Central memory CD4-positive, alpha-beta T cell (primary cell): ENCODE results near the gene CCDC102B.
"Not testable (repeated sequence)": the region's sequence is repeated elsewhere in the genome, so short reads cannot be mapped to it uniquely, and the experiment has no call there.

ENCODE experiments used
- DNase-seq: peaks from one replicate; pipeline ENCODE4 v3.0.0; 2022
- total RNA-seq, 3 experiments: gene quantifications; one replicate each; lab custom pipeline; 2026; lab: John Stamatoyannopoulos, UW

The CCDC102B gene
- 1.1 to 4.6 (median 3.7) reads per million in 3 experiments for total RNA-seq

GRCh38 chr18:68797871-68798270 lies at the start of gene CCDC102B:
CCDC102B (plus strand) TSS chr18:68798080; CDS start chr18:68836764, 38,684 bp downstream.
- no peak for DNase-seq

DNA sequence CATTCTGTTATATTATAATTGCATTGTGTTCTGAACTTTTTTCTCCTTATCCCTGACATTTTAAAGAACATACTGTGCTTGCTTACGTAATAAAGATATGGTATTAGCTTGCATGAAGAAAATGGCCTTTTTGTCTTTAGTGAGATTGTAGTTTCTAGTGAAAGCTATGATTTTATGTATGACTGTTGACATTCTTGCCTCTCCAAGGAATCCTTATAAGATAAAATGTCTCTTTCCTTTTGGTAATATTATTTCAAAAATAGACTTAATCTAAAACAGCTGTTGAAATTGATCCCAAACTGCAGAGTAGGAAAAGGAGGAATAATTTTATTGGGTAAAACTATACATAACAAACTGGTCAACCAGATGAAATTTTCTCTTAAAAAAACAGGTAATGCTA lies 40.8 kb upstream of the CCDC102B start:
- DNase-seq = no peak

GRCh38 chr18:68759308-68759707 lies 38.6 kb upstream of the CCDC102B start:
- no peak for DNase-seq

GRCh38 chr18:68763083-68763482 lies 34.8 kb upstream of the CCDC102B start:
- no peak for DNase-seq

- DNase-seq = no peak
Measured at GRCh38 chr18:68764016-68764415, 33.9 kb upstream of the CCDC102B start.

GRCh38 chr18:68766433-68766832 lies 31.4 kb upstream of the CCDC102B start:
- no peak for DNase-seq

GRCh38 chr18:68769461-68769860 lies 28.4 kb upstream of the CCDC102B start:
- DNase-seq = no peak

DNA sequence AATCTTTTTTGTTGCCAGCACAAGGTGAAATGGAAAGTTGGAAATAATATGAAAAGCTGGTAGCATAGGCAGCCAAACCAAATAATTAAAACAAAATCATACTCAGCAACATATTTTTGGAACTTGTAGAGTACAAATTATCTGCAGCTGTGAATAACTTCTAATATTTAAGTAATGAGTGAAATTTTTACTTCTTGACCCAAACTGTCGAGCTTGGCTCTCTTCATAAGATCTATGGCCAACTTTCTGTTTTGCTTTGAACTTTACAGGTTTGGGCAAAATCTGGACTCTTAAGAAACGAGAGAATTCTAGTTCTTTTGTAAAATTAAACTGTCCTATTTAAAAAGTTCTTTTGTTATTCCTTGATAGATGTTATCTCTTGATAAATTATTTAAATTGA lies 25.6 kb upstream of the CCDC102B start:
- DNase-seq = no peak

GRCh38 chr18:68778280-68778886 lies 19.5 kb upstream of the CCDC102B start:
- no peak for DNase-seq

- DNase-seq = no peak
Measured at GRCh38 chr18:68779169-68779568, 18.7 kb upstream of the CCDC102B start.

DNA sequence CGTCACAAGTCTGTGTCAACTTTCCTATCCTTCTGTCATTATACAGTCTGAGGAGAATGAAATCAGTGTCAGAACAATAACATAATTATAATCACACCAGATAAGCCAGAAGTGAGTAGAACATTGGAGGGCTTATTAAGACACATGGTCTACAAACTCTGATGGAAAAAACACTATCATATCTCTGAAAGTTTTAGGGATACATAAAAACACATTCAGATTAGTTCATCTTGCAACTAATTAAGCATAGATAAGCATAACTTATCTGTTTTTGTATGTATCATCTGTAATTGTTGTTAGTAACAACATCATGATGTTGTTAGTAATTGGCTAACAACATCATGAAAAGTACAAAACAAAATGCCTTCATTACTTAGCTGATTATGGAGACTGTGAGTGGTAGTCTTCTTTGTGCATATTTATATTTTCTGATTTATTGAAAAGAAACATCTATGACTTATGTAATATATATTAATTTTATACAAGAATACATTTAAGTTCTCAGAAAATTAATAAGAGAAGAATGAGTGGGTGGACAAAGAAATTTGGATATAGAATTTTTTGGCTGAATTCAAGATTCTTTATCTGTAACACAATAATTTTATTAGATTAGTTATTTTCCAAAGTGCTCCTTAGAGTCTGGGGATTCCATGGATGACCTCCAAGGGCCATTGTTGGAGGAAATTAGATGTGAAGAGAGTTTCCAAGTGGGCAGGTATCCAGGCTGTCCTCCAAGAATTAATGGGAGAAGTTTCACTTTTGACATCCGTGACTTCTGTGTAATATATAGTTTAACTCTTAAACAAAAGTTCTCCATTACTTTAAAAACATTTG lies 16.9 kb upstream of the CCDC102B start:
- no peak for DNase-seq

DNA sequence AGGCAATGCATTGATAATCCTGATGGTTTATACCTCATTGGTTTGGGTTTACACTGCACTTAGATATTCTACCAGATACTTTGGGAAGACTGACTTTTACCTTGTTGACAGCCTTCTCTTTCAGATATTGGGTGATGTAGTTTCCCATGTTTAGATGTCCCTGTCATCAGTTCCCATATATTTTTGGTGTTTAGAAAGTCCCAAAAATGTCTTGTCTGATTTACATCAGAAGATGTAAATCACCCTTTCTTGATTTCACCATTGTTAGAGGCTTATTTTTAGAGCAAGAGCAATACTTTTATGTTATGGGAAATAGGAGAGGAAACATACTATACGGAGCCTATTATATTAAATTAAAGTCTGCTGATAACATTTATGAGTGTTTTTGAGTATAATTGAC lies 14.4 kb upstream of the CCDC102B start:
- no peak for DNase-seq

- DNase-seq = no peak
Measured at GRCh38 chr18:68784071-68784470, 13.8 kb upstream of the CCDC102B start.

DNA sequence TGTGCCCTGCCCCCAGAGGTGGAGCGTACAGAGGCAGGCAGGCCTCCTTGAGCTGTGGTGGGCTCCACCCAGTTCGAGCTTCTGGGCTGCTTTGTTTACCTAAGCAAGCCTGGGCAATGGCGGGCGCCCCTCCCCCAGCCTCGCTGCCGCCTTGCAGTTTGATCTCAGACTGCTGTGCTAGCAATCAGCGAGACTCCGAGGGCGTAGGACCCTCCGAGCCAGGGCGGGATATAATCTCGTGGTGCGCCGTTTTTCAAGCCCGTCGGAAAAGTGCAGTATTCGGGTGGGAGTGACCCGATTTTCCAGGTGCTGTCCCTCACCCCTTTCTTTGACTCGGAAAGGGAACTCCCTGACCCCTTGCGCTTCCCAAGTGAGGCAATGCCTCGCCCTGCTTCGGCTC lies 7.6 kb upstream of the CCDC102B start:
- not testable (repeated sequence) for DNase-seq

GRCh38 chr18:68791801-68792200 lies 6.1 kb upstream of the CCDC102B start:
- no peak for DNase-seq

- no peak for DNase-seq
Measured at GRCh38 chr18:68793951-68794350, 3.9 kb upstream of the CCDC102B start.

DNA sequence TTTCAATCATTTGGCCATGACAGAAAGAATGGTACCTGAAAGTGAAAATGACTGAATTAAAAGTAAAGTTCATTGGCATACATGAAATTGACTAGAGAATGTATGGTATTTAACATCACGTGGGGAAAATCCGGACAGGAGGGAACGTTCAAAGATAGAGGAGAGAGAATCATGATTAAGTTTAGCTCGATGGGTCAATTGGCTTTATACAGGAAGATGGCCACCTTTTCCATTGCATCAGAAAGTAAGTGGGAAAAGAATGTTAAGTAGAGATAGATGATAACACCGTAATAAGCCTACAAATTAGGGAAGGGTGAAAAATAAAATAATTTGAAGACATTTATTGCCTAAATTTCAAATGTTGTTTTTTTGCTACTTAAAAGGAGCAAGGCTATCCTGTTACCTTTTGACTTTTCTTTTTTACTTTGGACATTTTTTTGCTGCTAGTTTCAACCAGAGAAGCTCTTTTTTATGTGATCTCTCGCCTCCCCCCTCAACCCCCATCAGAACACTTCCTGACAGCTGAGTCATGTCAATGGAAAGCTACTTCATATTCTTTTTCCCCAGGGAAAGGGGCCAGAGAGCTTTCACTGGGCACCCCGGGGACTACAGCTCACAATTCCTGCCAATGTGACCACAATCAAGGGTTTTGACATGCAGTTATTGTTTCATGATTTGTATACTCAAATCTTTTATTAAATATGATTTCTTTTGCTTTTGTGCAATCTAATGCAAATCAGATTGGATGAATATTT lies 767 bp upstream of the CCDC102B start:
- no peak for DNase-seq

DNA sequence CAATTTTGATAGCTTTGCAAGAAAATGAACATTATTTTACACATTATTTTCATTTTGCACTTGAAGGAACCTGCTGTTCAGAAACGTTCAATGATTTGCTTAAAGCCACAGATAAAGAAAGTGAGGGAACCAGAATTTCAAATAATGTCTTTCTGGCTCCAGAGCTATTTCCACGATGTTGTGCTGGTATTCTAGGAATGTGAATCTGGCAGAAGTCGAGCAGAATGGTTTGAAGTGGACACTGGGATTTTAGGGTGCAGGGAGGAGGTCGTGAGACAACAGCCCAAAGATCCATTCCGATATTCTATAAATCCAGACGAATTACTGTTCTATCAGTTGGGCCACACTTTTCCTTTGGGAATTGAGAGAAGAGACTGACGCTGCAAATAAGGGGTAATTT lies 2.2 kb downstream of the CCDC102B start:
- no peak for DNase-seq

DNA sequence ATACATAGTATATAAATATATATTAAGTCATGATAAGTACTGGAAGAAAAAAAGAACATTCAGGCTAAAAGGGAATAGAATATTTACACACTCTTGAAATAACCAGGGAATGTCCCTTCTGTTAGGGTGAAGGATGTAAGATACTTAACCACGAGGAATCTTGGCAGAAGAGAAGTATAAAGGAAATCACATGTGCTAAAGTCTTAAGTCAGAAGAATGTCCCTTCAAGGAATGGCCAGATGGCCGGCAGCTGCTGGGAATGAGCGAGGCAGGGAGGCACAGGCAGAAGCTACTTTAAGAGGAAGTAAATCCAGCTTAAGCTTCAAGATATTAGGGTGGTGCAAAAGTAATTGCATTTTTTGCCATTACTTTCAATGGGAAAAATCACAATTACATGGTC lies 5.5 kb downstream of the CCDC102B start:
- no peak for DNase-seq

DNA sequence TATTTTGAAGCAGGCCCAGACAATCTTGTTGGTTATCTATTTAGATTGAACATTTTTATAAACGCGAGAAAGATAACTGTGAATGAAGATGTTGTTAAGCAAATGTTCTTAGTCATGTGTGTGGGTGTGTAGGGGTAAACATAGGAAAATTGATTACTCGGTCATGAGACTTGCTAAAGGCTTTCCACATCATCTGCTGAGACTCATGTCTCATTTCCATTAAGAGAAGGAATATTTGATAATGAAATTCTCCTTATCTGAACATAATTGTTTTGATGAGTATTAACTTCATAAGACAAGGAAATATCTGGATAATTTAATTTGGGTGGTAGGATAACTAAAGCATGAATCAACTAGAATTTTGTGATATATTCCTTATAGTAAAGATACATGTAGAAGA lies 19.7 kb downstream of the CCDC102B start:
- DNase-seq = no peak

- DNase-seq = no peak
Measured at GRCh38 chr18:68818584-68818983, 20.7 kb downstream of the CCDC102B start.

GRCh38 chr18:68822926-68823325 lies 25.0 kb downstream of the CCDC102B start:
- DNase-seq = no peak

- DNase-seq = no peak
Measured at GRCh38 chr18:68826121-68826520, 28.2 kb downstream of the CCDC102B start.
